Breast epithelium (tissue), 4 donors: ENCODE measurements around the gene CDH23. TPM values are rescaled to one million over a fixed set of nuclear protein-coding genes. Genes with fewer than 3 reads are reported as not detected.

Experiments
- DNase-seq, 2 donors: peaks; one replicate each; pipeline ENCODE4 v3.0.0-alpha.2; 2019; ENCODE audit warnings: low spot score in 2 of 2
- H3K27ac ChIP-seq, 2 donors: fragments of 200-600 bp; sonication (generic) in 1 of 2; one replicate each; pipeline ENCODE4 v1.5.1; 2016 to 2019; ENCODE audit warnings: mild to moderate bottlenecking in 1 of 2
- H3K27me3 ChIP-seq, 2 donors: fragments of 200-600 bp; sonication (generic) in 1 of 2; one replicate each; pipeline versions ENCODE4 v1.5.1 to v1.6.0; 2017 to 2019; ENCODE audit warnings: control low read depth in 1 of 2, mild to moderate bottlenecking in 1 of 2
- H3K36me3 ChIP-seq: fragments of 200-600 bp; one replicate; pipeline ENCODE4 v1.5.1; 2019
- H3K4me1 ChIP-seq, 2 donors: fragments of 200-600 bp; sonication (generic); one replicate each; pipeline ENCODE4 v1.5.1; 2016 to 2019; ENCODE audit warnings: control low read depth in 1 of 2
- H3K4me3 ChIP-seq, 3 donors: fragments of 200-600 bp; sonication (generic); 1 replicate in 2 of 3; 2 replicates in 1 of 3; pipeline ENCODE4 v1.5.1; 2016 to 2019; ENCODE audit warnings: mild to moderate bottlenecking in 3 of 3, moderate library complexity in 2 of 3
- H3K9me3 ChIP-seq, 2 donors: fragments of 200-600 bp; sonication (generic) in 1 of 2; one replicate each; pipeline ENCODE4 v1.5.1; 2016 to 2019; ENCODE audit warnings: control low read depth in 1 of 2
- CTCF ChIP-seq, 3 donors: fragments of 450-650 bp; IDR thresholded peaks; one replicate each; pipeline ENCODE4 v1.5.1; 2016 to 2017; ENCODE audit warnings: antibody characterized with exemption in 3 of 3, mild to moderate bottlenecking in 3 of 3, moderate library complexity in 3 of 3
- POLR2A ChIP-seq: fragments of 450-650 bp; IDR thresholded peaks from one replicate; pipeline ENCODE4 v1.6.1; 2016; ENCODE audit warnings: antibody characterized with exemption, mild to moderate bottlenecking, moderate library complexity
- POLR2AphosphoS5 ChIP-seq, 3 donors: sonication (generic); formaldehyde crosslinking; IDR thresholded peaks; one replicate each; pipeline ENCODE4 v1.6.1; 2017; ENCODE audit warnings: antibody characterized with exemption in 3 of 3
- intact Hi-C: fragments of 100-400 bp; cut with DNase I; formaldehyde crosslinking; loops from one replicate; pipeline ENCODE4 v1.15.1; 2023; ENCODE audit warnings: low total_unique reads
- total RNA-seq, 3 donors: library from RNA; depleted of rRNA; stranded (reverse); fragments of >200 nt; gene quantifications; one replicate each; pipeline ENCODE4 v1.1.0, GENCODE V29; 2016

Gene CDH23
- total RNA-seq, 3 donors from 2014 or later, result 8.5 to 13.8 (median 11.6) TPM

GRCh38 chr10:71712572-71713134 lies 315.9 kb downstream of the CDH23 start:
- no peak for DNase-seq
- no peaks in the 10 kb centered on the region for H3K9me3 ChIP-seq
- no peak overlapping the region for H3K4me3 ChIP-seq
- H3K27me3 ChIP-seq, result no peaks in the 10 kb centered on the region
- no peaks in the 10 kb centered on the region for H3K36me3 ChIP-seq
- TF ChIP-seq POLR2AphosphoS5 (IDR thresholded peaks at IDR 0.05) (no peak), CTCF (IDR thresholded peaks at IDR 0.05) (no peak), POLR2A (no peak)
- intact Hi-C loops, result no loop called here
- H3K27ac ChIP-seq, result peak overlapping the region; percentile 85 to 99
- H3K4me1 ChIP-seq, result peaks cover 20 to 27% of the 10 kb centered on the region in 2 donors

DNA sequence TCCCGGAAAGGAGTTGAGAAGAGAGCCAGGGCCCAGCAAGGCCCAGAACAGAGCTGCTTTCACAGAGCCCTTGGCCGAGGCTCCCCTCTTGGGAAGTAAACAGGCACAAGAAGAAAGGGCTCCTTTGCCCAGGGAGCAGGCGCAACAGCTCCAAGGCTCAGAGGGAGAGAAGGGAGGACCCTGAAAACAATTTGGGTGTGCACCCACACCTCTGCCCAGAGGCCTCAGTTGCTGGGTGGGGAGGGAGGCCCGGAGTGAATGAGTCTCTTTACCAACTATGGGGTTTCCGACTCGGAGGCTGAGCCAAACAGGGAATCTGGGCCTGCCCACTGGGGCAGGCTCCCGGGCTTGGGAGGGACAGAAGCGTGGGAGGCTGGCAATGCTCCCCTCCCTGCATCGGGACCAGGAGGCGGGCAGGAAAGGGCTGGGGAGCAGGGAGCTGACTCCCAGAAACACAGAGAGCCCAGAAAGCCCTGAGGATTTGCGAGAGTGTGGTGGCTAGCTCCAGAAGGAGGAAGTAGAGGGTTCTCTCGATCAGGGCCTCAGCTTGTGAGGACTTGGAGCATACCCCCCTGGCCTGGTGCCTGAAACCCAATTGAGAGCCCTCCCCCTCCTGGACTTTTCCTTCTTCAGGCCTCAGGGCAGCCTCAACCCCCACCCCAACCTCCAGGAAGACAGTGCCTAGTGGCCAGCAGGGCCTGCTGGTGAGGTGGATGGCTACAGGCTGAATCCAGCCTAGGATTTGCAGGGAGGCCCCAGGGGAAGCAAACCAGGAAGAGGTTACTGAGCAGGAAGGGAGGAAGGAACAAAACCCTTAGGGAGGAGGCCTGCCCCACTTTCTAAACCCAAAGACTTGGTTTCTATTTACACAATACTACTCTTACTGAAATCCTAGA lies 316.7 kb downstream of the CDH23 start:
- intact Hi-C loops, result no loop called here
- H3K27me3 ChIP-seq, result no peaks in the 10 kb centered on the region
- peaks cover 20 to 27% of the 10 kb centered on the region in 2 donors for H3K4me1 ChIP-seq
- H3K36me3 ChIP-seq, result no peaks in the 10 kb centered on the region
- DNase-seq, result peak; percentile 73 to 91
- TF ChIP-seq POLR2A (no peak), POLR2AphosphoS5 (IDR thresholded peaks at IDR 0.05) (peak; percentile 32 to 77 (median 37)), CTCF (IDR thresholded peaks at IDR 0.05) (peak; percentile 13 to 42 (median 24))
- peak overlapping the region; percentile 85 to 99 for H3K27ac ChIP-seq
- peak overlapping the region in 1 of 3 donors; percentile 19 for H3K4me3 ChIP-seq
- H3K9me3 ChIP-seq, result no peaks in the 10 kb centered on the region

- DNase-seq, result no peak
- Histone ChIP-seq H3K36me3 (no peaks in the 10 kb centered on the region), H3K9me3 (no peaks in the 10 kb centered on the region), H3K27me3 (no peaks in the 10 kb centered on the region), H3K27ac (peak overlapping the region; percentile 85 to 99), H3K4me1 (peaks cover 20 to 27% of the 10 kb centered on the region in 2 donors), H3K4me3 (peak overlapping the region in 1 of 3 donors; percentile 19)
- TF ChIP-seq POLR2AphosphoS5 (IDR thresholded peaks at IDR 0.05), result no peak
- TF ChIP-seq POLR2A, result no peak
- no peak for TF ChIP-seq CTCF (IDR thresholded peaks at IDR 0.05)
- intact Hi-C loops, result no loop called here
Observed at GRCh38 chr10:71714031-71714410, 317.3 kb downstream of the CDH23 start.

DNA sequence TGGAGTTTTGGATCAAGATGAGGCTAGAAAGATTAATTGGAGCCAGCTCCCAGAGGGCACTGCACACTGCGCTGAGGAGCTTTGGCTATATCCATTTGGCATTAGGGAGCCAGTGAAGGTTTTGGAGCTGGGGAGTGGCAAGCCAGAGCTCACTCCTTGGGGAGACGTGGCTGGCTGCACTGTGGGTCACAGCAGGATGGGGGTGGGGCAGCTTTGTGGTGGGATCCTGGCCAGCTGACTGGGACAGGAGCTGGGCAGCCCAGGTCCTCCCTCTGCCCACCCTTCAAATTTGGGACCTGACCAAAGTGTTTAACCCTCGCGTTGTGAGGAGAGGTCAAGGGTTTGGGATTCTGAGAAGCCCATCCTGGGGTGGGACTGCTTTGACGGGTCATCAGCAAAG lies 317.9 kb downstream of the CDH23 start:
- intact Hi-C loops, result no loop called here
- Histone ChIP-seq H3K9me3 (no peaks in the 10 kb centered on the region), H3K4me3 (no peak overlapping the region), H3K27me3 (no peaks in the 10 kb centered on the region), H3K27ac (peak overlapping the region; percentile 85 to 99), H3K36me3 (no peaks in the 10 kb centered on the region), H3K4me1 (peaks cover 20 to 27% of the 10 kb centered on the region in 2 donors)
- no peak for DNase-seq
- no peak for TF ChIP-seq CTCF (IDR thresholded peaks at IDR 0.05)
- no peak for TF ChIP-seq POLR2A

- TF ChIP-seq POLR2AphosphoS5 (IDR thresholded peaks at IDR 0.05) (no peak), POLR2A (no peak), CTCF (IDR thresholded peaks at IDR 0.05) (no peak)
- intact Hi-C loops, result no loop called here
- peak overlapping the region; percentile 85 to 99 for H3K27ac ChIP-seq
- H3K4me3 ChIP-seq, result no peak overlapping the region
- no peaks in the 10 kb centered on the region for H3K27me3 ChIP-seq
- H3K4me1 ChIP-seq, result peaks cover 20 to 27% of the 10 kb centered on the region in 2 donors
- H3K9me3 ChIP-seq, result no peaks in the 10 kb centered on the region
- no peak for DNase-seq
- H3K36me3 ChIP-seq, result no peaks in the 10 kb centered on the region
Observed at GRCh38 chr10:71715026-71715425, 318.3 kb downstream of the CDH23 start.
